ENCODE results near the gene HHAT. TPM values are rescaled to one million over a fixed set of nuclear protein-coding genes. Genes with fewer than 3 reads are reported as not detected.
"Not testable (repeated sequence)": the region's sequence is repeated elsewhere in the genome, so short reads cannot be mapped to it uniquely, and the experiment has no call there.

The HHAT gene
- total RNA-seq, 2 donors from 2014 or later, result 1.6 to 2.5 TPM

DNA sequence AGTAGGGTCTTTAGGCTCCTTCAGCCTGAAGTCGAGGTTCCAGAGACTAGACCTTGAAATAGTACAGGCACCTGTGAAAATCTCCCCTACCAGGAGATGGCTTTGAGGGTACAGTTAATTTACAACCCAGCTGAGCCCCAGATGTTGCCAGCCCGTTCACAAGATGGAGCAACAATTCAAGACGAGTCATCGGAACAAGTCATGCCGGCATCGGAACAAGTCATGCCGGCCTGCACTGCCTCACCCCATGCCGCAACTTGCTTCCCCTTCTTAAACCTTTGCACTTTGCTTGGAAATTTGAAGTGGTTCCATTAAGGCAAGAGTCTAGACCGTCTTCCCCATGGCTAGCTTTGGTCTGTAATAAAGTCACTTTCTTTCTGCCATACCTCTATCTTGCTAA lies 16.0 kb downstream of the HHAT start:
- intact Hi-C loops (cut with DNase I), result no loop called here
- ATAC-seq (no peak), DNase-seq (no peak)

- intact Hi-C loops (cut with DNase I), result no loop called here
- ATAC-seq (peak in 1 of 2 donors; percentile 26), DNase-seq (no peak)
Observed at GRCh38 chr1:210347112-210347511, 18.4 kb downstream of the HHAT start.

DNA sequence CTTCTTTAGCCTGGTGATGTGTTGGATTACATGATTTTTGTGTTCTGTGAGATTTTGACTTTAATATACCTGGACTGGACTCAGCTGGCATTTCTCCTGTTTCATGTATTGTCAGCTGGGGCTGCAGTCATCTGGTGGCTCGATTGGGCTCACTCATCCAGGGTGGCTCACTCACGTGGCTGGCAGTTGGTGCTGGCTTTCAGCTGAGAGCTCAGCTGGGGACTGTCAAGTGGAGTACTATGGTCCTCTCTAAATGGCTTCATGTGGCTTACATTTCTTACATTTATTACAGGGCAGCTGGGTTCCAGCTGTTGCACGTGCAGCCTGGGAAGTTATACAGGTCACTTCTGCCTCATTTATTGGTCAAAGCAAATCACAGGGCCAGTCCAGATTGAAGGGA lies 22.8 kb downstream of the HHAT start:
- ATAC-seq (no peak), DNase-seq (no peak)
- intact Hi-C loops (cut with DNase I), result no loop called here

GRCh38 chr1:210352575-210352974 lies 23.9 kb downstream of the HHAT start:
- intact Hi-C loops (cut with DNase I), result no loop called here
- no peak for DNase-seq
- ATAC-seq, result no peak

- ATAC-seq; DNase-seq; intact Hi-C loops (cut with DNase I): not testable (repeated sequence)
Observed at GRCh38 chr1:210354305-210354704, 25.6 kb downstream of the HHAT start.

GRCh38 chr1:210358626-210359025 lies 29.9 kb downstream of the HHAT start:
- DNase-seq, result no peak
- no peak for ATAC-seq
- intact Hi-C loops (cut with DNase I), result no loop called here

GRCh38 chr1:210359255-210359654 lies 30.6 kb downstream of the HHAT start:
- intact Hi-C loops (cut with DNase I), result no loop called here
- ATAC-seq (no peak), DNase-seq (no peak)

GRCh38 chr1:210360852-210361477 lies 32.3 kb downstream of the HHAT start:
- intact Hi-C loops (cut with DNase I), result loop anchor here in 1 of 2 donors (5.0 kb wide), 1 partner anchor 41 kb away; no protein-coding TSS in a partner anchor
- DNase-seq, result no peak
- ATAC-seq, result peak; percentile 51 to 67

DNA sequence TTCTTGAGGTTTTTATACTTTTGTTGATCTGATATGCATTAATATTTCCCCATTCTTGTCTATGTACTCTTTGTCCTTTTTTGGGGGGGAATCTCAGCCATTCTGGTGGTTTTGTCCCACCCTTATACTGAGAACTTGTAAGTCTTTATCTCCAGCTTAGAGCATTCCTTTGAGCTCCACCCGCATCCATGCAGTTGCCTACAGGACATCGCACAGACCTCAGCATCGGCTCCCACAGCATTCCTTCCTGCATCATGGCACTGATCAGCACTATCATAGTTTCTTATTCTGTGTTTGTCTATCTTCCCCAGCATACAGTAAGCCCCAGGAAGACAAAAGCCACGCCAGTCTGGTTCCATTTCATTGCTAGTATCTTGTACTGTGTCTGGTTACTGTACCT lies 33.0 kb downstream of the HHAT start:
- ATAC-seq (no peak), DNase-seq (no peak)
- intact Hi-C loops (cut with DNase I), result loop anchor here in 1 of 2 donors (5.0 kb wide), 1 partner anchor 41 kb away; no protein-coding TSS in a partner anchor

DNA sequence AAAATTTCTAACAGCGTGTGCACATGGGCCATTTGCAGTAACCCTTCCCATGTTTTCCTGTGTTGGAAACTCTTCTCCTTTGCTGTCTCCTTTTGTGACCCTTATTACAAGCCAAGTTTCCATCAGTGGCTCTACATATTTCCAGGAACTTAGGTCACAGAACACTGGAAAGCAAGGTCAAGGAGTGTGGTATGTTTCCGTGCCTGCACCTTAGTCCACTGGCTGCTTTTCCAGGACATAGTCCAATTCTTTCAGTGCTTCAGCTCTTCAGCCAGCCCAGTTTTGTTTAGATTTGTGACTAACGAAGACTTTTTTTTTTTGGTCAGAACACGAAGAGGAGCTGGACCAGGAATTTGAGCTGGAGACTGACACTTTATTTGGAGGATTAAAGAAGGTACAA lies 33.8 kb downstream of the HHAT start:
- ATAC-seq, result peak; percentile 75 to 77
- intact Hi-C loops (cut with DNase I), result loop anchor here in 1 of 2 donors (5.0 kb wide), 1 partner anchor 40 kb away; no protein-coding TSS in a partner anchor
- DNase-seq, result peak; percentile 34

GRCh38 chr1:210363119-210363518 lies 34.4 kb downstream of the HHAT start:
- ATAC-seq (peak in 1 of 2 donors; percentile 40), DNase-seq (no peak)
- intact Hi-C loops (cut with DNase I), result loop anchor here in 1 of 2 donors (5.0 kb wide), 1 partner anchor 39 kb away; no protein-coding TSS in a partner anchor

DNA sequence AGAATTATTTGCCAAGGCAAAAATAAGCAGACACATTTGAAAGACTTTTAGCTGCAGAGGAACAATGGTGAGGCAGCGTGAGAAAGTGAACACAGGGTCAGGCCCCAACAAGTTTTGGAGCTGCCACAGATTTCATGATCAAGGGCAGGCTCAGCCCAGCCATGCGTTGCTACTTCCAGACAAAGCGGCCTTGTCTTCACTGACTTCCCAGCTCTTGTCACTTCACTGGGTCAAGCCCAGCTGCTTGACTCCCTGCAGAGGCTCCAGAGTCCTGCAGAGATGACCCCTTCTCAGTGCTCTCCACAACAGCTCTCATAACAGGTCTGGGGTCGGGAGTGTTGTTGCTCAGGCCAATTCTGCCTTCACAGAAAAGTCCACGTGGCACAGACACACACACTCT lies 35.8 kb downstream of the HHAT start:
- DNase-seq (peak; percentile 46), ATAC-seq (peak; percentile 60 to 74)
- intact Hi-C loops (cut with DNase I), result loop anchor here in 1 of 2 donors (5.0 kb wide), 1 partner anchor 38 kb away; no protein-coding TSS in a partner anchor

DNA sequence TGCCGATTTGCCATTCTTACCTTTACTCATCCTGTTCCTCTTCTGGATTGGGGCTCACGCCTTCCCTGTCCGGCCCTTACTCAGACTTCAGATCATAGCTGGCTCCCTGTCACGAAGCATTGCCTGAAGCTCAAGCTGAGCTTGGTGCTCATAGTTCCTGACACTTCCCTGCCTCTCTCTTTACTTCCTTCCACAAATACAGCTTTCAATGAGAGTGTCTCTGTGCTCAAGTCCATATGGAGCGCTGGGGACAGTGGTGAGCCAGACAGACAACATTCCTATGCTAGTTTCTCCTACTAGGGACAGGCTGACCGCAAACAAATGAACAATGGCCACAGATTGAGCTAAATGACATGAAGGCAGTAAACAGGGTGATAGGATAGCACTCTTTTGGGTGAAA lies 38.1 kb downstream of the HHAT start:
- ATAC-seq (no peak), DNase-seq (no peak)
- intact Hi-C loops (cut with DNase I), result no loop called here

- intact Hi-C loops (cut with DNase I), result no loop called here
- no peak for DNase-seq
- no peak for ATAC-seq
Observed at GRCh38 chr1:210367566-210367965, 38.9 kb downstream of the HHAT start.

GRCh38 chr1:210369425-210369824 lies 40.7 kb downstream of the HHAT start:
- intact Hi-C loops (cut with DNase I), result no loop called here
- ATAC-seq, result no peak
- no peak for DNase-seq

DNA sequence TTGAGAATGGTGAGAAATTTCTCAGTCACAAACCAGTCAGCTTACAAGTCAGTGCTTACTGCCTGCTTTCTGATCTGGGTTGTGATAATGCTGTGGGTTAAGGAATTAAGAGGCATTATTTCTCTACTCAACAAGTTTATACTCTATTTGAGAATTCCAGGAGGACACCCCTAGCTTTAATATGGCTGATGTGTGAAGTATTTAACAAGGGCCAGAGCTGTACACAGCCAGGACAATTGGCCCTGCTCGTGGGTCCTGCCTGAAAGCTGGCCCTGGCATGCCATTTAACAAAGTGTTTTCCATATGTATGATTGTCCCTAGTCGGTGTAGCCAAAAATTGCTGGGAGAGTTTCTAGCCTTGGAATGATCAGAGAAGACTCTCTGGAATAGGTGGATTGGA lies 43.2 kb downstream of the HHAT start:
- intact Hi-C loops (cut with DNase I), result no loop called here
- ATAC-seq, result no peak

DNA sequence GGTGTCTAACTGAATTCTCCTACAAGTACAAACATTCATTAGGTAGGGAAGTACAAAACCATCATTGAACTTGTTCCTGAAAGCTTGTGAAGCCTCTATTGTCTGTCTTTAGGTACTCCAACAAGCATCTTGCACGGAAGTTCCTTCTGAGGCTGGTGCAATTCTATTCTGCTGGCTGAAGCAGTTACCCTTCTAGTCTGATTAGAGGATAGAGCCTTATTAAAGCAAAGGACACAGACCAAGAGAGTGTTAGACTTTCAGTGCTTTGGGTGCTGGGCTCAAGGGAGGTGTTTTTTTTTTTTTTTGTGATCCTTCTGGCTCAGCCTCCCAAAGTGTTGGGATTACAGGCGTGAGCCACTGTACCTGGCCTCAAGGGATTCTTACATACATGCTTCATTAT lies 43.8 kb downstream of the HHAT start:
- ATAC-seq, result no peak
- intact Hi-C loops (cut with DNase I), result no loop called here

More for the DNA sequence above, 43.2 kb downstream of the HHAT start:
- no peak for DNase-seq

GRCh38 chr1:210372931-210373627 lies 44.4 kb downstream of the HHAT start:
- intact Hi-C loops (cut with DNase I), result no loop called here
- ATAC-seq, result no peak
- no peak for DNase-seq

More for the DNA sequence above, 43.8 kb downstream of the HHAT start:
- no peak for DNase-seq

GRCh38 chr1:210373628-210373877 lies 44.9 kb downstream of the HHAT start:
- intact Hi-C loops (cut with DNase I), result no loop called here
- DNase-seq (no peak), ATAC-seq (no peak)

- no peak for DNase-seq
- peak in 1 of 2 donors; percentile 79 for ATAC-seq
- intact Hi-C loops (cut with DNase I), result no loop called here
Observed at GRCh38 chr1:210373878-210374599, 45.3 kb downstream of the HHAT start.

Measured in left cardiac atrium (tissue), 4 donors.